HepG2 (cell line): ENCODE data around the gene OR2V2. TPM values are rescaled to one million over a fixed set of nuclear protein-coding genes. Genes with fewer than 3 reads are reported as not detected.

Experiments
- HOXA5 ChIP-seq: sonication (generic); formaldehyde crosslinking; IDR thresholded peaks from 2 replicates; pipeline ENCODE4 v1.4.0; 2020; ENCODE audit warnings: missing genetic modification reagents
- MED1 ChIP-seq: sonication (generic); formaldehyde crosslinking; IDR thresholded peaks from 2 replicates; pipeline ENCODE4 v1.4.0; 2020; ENCODE audit warnings: missing genetic modification reagents
- MTF2 ChIP-seq: sonication (generic); formaldehyde crosslinking; IDR thresholded peaks from 2 replicates; pipeline ENCODE4 v1.5.0; 2020; ENCODE audit warnings: missing genetic modification reagents, borderline replicate concordance
- ZFP90 ChIP-seq: sonication (generic); formaldehyde crosslinking; IDR thresholded peaks from 2 replicates; pipeline ENCODE4 v1.8.0; 2022; ENCODE audit warnings: missing genetic modification reagents, mild to moderate bottlenecking, inconsistent platforms, borderline replicate concordance
- ZNF337 ChIP-seq: sonication (generic); formaldehyde crosslinking; IDR thresholded peaks from 2 replicates; pipeline ENCODE4 v1.5.1; 2020; ENCODE audit warnings: missing genetic modification reagents, low read depth, mild to moderate bottlenecking, borderline replicate concordance
- ZNF501 ChIP-seq: sonication (generic); formaldehyde crosslinking; IDR thresholded peaks from 2 replicates; pipeline ENCODE4 v1.5.1; 2020; ENCODE audit warnings: mild to moderate bottlenecking, moderate library complexity, missing genetic modification reagents
- polyA plus RNA-seq, 8 experiments: library from polyadenylated mRNA; depleted of rRNA in 3 of 8; stranded (reverse) in 7 of 8; unstranded in 1 of 8; fragments of >200 nt; fragmentation: Illumina TruSeq in 4 of 8; extraction: Trizol in 4 of 8; gene quantifications; 2 replicates each; pipeline versions ENCODE4 v1.2.1 to v1.2.3, GENCODE V29; 2011 to 2016; ENCODE audit warnings: low read depth in 4 of 8, missing spikeins in 1 of 8, mixed read lengths in 1 of 8; ENCODE audit not compliant: insufficient read depth in 1 of 8
- total RNA-seq, 5 experiments: library from RNA; depleted of rRNA; stranded (reverse); fragments of >200 nt; fragmentation: Illumina TruSeq; extraction: Trizol; gene quantifications; 2 replicates each; pipeline ENCODE4 v1.2.3, GENCODE V29; 2016; ENCODE audit warnings: low read depth in 1 of 5
- TF ChIP-seq, protein P1 (sequence below): sonication (generic); formaldehyde crosslinking; IDR thresholded peaks from 2 replicates; pipeline ENCODE4 v1.4.0; 2020; ENCODE audit warnings: missing genetic modification reagents, borderline replicate concordance
- TF ChIP-seq, protein P2 (sequence below): sonication (generic); formaldehyde crosslinking; IDR thresholded peaks from 2 replicates; pipeline ENCODE4 v1.9.0; 2021; ENCODE audit warnings: missing genetic modification reagents, mild to moderate bottlenecking, borderline replicate concordance
- TF ChIP-seq, protein P3 (sequence below): sonication (generic); formaldehyde crosslinking; IDR thresholded peaks from 2 replicates; pipeline ENCODE4 v1.5.0; 2020; ENCODE audit warnings: missing genetic modification reagents
- TF ChIP-seq, protein P4 (sequence below): sonication (generic); formaldehyde crosslinking; IDR thresholded peaks from 2 replicates; pipeline ENCODE4 v1.4.0; 2020; ENCODE audit warnings: mild to moderate bottlenecking, missing genetic modification reagents

Gene OR2V2
- total and polyA plus RNA-seq, 2 of the 13 experiments (the other 11 are each of a cell fraction or from before 2014, with no cell fraction given): not detected

DNA sequence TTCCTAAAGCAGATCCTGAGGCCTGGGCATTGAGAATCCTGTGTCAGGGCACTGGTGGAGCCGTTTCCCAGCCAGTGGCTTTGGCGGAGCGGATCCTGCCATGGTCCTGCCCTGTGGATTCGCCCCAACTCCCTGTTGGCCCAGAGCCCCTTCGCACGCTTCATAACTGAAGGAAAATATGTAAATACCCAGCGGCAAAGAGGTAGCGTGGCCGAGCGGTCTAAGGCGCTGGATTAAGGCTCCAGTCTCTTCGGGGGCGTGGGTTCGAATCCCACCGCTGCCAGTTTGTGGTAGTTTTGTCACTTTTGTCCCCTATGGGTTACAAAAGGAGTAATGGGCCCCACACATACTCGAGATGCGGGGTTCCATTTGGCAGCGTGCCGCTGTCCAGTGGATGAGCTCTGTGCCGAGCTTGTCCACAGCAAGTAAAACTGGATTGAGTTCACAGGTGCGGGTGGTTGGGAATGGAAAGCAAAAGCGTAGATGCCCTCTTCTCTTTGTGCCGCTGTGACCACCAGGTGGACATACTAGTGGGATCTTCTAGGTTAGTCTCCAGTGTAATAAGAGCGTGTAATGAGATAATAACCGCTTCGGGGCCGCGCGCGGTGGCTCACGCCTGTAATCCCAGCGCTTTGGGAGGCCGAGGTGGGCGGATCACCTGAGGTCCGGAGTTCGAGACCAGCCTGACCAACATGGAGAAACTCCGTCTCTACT is 40.3 kb downstream of the OR2V2 start (continued):
- TF ChIP-seq, protein P1, sequence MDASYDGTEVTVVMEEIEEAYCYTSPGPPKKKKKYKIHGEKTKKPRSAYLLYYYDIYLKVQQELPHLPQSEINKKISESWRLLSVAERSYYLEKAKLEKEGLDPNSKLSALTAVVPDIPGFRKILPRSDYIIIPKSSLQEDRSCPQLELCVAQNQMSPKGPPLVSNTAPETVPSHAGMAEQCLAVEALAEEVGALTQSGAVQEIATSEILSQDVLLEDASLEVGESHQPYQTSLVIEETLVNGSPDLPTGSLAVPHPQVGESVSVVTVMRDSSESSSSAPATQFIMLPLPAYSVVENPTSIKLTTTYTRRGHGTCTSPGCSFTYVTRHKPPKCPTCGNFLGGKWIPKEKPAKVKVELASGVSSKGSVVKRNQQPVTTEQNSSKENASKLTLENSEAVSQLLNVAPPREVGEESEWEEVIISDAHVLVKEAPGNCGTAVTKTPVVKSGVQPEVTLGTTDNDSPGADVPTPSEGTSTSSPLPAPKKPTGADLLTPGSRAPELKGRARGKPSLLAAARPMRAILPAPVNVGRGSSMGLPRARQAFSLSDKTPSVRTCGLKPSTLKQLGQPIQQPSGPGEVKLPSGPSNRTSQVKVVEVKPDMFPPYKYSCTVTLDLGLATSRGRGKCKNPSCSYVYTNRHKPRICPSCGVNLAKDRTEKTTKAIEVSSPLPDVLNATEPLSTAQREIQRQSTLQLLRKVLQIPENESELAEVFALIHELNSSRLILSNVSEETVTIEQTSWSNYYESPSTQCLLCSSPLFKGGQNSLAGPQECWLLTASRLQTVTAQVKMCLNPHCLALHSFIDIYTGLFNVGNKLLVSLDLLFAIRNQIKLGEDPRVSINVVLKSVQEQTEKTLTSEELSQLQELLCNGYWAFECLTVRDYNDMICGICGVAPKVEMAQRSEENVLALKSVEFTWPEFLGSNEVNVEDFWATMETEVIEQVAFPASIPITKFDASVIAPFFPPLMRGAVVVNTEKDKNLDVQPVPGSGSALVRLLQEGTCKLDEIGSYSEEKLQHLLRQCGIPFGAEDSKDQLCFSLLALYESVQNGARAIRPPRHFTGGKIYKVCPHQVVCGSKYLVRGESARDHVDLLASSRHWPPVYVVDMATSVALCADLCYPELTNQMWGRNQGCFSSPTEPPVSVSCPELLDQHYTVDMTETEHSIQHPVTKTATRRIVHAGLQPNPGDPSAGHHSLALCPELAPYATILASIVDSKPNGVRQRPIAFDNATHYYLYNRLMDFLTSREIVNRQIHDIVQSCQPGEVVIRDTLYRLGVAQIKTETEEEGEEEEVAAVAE: peak; percentile 36; the same call in 1 of the 2 replicates
- TF ChIP-seq, protein P2, sequence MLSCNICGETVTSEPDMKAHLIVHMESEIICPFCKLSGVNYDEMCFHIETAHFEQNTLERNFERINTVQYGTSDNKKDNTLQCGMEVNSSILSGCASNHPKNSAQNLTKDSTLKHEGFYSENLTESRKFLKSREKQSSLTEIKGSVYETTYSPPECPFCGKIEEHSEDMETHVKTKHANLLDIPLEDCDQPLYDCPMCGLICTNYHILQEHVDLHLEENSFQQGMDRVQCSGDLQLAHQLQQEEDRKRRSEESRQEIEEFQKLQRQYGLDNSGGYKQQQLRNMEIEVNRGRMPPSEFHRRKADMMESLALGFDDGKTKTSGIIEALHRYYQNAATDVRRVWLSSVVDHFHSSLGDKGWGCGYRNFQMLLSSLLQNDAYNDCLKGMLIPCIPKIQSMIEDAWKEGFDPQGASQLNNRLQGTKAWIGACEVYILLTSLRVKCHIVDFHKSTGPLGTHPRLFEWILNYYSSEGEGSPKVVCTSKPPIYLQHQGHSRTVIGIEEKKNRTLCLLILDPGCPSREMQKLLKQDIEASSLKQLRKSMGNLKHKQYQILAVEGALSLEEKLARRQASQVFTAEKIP (CRISPR knock-in tag): no peak
- TF ChIP-seq MTF2: 0 out of 2 replicates have a peak, but pooled peaks have one; percentile 25
- peak; percentile 88; the same call in 1 of the 2 replicates for TF ChIP-seq HOXA5 (CRISPR knock-in tag)
- TF ChIP-seq MED1 (CRISPR knock-in tag): peak; percentile 62; the same call in 1 of the 2 replicates
- 0 out of 2 replicates have a peak, but pooled peaks have one; percentile 23 for TF ChIP-seq ZNF337 (CRISPR knock-in tag)
- TF ChIP-seq ZFP90 (CRISPR knock-in tag): peak; percentile 44; the same call in 1 of the 2 replicates
- TF ChIP-seq ZNF501: peak; percentile 81
- TF ChIP-seq, protein P3, sequence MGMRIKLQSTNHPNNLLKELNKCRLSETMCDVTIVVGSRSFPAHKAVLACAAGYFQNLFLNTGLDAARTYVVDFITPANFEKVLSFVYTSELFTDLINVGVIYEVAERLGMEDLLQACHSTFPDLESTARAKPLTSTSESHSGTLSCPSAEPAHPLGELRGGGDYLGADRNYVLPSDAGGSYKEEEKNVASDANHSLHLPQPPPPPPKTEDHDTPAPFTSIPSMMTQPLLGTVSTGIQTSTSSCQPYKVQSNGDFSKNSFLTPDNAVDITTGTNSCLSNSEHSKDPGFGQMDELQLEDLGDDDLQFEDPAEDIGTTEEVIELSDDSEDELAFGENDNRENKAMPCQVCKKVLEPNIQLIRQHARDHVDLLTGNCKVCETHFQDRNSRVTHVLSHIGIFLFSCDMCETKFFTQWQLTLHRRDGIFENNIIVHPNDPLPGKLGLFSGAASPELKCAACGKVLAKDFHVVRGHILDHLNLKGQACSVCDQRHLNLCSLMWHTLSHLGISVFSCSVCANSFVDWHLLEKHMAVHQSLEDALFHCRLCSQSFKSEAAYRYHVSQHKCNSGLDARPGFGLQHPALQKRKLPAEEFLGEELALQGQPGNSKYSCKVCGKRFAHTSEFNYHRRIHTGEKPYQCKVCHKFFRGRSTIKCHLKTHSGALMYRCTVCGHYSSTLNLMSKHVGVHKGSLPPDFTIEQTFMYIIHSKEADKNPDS (CRISPR knock-in tag): no peak
- TF ChIP-seq, protein P4, sequence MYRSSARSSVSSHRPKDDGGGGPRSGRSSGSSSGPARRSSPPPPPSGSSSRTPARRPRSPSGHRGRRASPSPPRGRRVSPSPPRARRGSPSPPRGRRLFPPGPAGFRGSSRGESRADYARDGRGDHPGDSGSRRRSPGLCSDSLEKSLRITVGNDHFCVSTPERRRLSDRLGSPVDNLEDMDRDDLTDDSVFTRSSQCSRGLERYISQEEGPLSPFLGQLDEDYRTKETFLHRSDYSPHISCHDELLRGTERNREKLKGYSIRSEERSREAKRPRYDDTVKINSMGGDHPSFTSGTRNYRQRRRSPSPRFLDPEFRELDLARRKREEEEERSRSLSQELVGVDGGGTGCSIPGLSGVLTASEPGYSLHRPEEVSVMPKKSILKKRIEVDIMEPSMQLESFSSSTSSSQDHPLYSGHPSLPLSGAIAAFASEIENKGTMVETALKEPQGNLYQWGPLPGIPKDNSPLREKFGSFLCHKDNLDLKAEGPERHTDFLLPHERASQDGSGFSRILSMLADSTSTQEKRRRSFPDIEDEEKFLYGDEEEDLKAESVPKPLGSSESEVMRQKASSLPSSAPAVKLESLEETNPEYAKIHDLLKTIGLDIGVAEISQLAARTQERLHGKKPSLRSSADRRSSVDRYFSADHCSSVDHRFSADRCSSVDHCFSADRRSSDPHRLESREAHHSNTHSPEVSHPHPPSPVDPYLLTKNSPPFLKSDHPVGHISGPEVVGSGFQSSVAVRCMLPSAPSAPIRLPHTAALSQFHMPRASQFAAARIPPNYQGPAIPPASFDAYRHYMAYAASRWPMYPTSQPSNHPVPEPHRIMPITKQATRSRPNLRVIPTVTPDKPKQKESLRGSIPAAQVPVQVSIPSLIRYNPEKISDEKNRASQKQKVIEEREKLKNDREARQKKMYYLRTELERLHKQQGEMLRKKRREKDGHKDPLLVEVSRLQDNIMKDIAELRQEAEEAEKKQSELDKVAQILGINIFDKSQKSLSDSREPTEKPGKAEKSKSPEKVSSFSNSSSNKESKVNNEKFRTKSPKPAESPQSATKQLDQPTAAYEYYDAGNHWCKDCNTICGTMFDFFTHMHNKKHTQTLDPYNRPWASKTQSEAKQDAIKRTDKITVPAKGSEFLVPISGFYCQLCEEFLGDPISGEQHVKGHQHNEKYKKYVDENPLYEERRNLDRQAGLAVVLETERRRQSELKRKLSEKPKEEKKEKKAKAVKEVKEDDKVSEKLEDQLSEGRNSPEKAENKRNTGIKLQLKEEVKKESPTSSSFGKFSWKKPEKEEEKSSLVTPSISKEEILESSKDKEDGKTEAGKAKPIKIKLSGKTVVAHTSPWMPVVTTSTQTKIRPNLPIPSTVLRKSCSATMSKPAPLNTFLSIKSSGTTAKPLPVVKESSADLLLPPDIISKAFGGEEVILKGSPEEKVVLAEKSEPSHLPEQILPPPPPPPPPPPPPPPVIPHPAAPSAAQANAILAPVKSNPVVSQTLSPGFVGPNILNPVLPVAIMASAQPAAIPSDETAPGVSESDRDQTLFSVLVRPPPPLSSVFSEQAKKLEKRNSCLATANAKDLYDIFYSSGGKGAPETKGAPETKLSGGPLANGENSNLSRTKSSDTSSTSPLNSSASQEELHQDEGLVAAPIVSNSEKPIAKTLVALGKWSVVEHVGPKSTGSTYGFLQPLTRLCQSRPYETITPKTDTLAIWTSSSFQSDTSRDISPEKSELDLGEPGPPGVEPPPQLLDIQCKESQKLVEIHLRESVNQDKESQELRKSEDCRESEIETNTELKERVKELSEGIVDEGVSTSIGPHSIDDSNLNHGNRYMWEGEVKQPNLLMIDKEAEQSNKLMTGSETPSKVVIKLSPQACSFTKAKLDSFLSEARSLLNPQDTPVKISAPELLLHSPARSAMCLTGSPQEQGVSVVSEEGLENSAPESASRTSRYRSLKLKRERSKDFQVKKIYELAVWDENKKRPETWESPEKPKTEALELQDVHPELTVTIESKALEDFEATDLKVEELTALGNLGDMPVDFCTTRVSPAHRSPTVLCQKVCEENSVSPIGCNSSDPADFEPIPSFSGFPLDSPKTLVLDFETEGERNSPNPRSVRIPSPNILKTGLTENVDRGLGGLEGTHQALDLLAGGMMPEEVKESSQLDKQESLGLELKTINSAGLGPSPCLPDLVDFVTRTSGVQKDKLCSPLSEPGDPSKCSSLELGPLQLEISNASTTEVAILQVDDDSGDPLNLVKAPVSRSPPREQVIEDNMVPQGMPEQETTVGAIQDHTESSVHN (CRISPR knock-in tag): 0 out of 2 replicates have a peak, but pooled peaks have one; percentile 61
